Large intestine (tissue), 3 donors: Measurements from ENCODE around the gene SPAG6. TPM values are rescaled to one million over a fixed set of nuclear protein-coding genes. Genes with fewer than 3 reads are reported as not detected.

Experiments
- DNase-seq, 2 donors: peaks; one replicate each; pipeline versions ENCODE4 v3.0.0 to v3.0.0-alpha.2; 2013
- H3K27ac ChIP-seq: one replicate; pipeline ENCODE4 v1.5.1; 2013; ENCODE audit warnings: low read length
- H3K27me3 ChIP-seq: 2 replicates; pipeline ENCODE4 v1.6.1; 2013; ENCODE audit warnings: low read length; ENCODE audit not compliant: control insufficient read depth, insufficient read depth
- H3K36me3 ChIP-seq: 2 replicates; pipeline ENCODE4 v1.6.1; 2013; ENCODE audit warnings: low read length; ENCODE audit not compliant: control insufficient read depth, insufficient read depth
- H3K4me1 ChIP-seq: one replicate; pipeline ENCODE4 v1.6.1; 2013; ENCODE audit warnings: low read length; ENCODE audit not compliant: control insufficient read depth, insufficient read depth
- H3K4me3 ChIP-seq: one replicate; pipeline ENCODE4 v1.5.1; 2013; ENCODE audit warnings: low read length
- H3K9me3 ChIP-seq: one replicate; pipeline ENCODE4 v1.6.1; 2013; ENCODE audit warnings: mild to moderate bottlenecking, low read depth, low read length, moderate library complexity; ENCODE audit not compliant: control insufficient read depth
- WGBS: methylation state at CpG from one replicate; pipeline ENCODE4 v1.1.5; 2013; ENCODE audit warnings: low lambda C conversion rate; ENCODE audit not compliant: insufficient coverage; 5-methylcytosine and 5-hydroxymethylcytosine counted together
- polyA plus RNA-seq: library from polyadenylated mRNA; unstranded; fragments of 120-200 nt; gene quantifications from one replicate; pipeline ENCODE4 v1.2.1, GENCODE V29; 2013

Gene SPAG6
- polyA plus RNA-seq, 1 donor: 0.19 TPM

DNA sequence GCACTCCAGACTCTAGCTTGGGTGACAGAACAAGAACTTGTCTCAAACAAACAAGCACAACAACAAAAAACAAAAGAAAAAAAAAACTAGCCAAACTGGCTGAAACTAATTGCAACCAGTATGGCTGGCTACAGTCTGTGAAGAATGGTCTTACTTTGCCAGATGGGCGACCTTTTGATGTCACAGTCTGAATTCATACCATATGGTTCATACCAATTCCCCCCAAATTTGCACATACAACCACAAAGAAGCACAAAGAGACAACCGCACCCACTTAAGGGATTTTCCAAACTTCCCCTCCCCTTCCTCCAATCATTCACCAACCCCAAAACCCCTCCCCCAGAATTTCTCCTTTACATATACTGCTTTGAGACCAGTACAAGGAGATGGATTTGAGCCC is 114.2 kb downstream of the SPAG6 start:
- 100% methylated on average over 1 of the region's 2 CpGs for WGBS

DNA sequence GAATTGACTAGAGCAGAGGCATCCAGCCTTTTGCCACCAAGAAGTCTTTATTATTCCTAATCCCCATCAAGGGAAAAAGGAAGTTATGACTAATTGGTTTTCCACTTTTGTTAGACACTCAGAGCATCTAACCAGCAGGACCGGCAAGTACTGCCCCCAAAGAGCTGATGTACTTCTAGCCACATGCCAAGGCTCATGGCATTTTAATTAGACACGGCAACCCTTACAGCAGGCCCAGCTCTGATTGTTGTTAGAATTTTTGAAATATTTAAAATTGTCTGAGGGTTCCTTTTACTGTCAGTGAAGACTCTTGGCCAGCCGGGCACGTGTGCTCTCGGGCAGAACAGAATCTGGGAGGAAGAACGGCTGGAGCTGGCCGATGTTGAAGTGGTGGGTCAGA is 114.8 kb downstream of the SPAG6 start:
- H3K36me3 ChIP-seq: no peaks in the 10 kb centered on the region
- no CpG with 5 or more reads among the region's 7 CpGs for WGBS
- no peaks in the 10 kb centered on the region for H3K4me1 ChIP-seq
- H3K27me3 ChIP-seq: no peaks in the 10 kb centered on the region
- H3K27ac ChIP-seq: no peak overlapping the region
- DNase-seq: no peak
- H3K9me3 ChIP-seq: no peaks in the 10 kb centered on the region
- H3K4me3 ChIP-seq: no peak overlapping the region

More for the DNA sequence above, 114.2 kb downstream of the SPAG6 start:
- no peaks in the 10 kb centered on the region for H3K36me3 ChIP-seq
- no peak for DNase-seq
- no peak overlapping the region for H3K4me3 ChIP-seq
- no peaks in the 10 kb centered on the region for H3K9me3 ChIP-seq
- H3K27ac ChIP-seq: no peak overlapping the region
- H3K4me1 ChIP-seq: no peaks in the 10 kb centered on the region
- no peaks in the 10 kb centered on the region for H3K27me3 ChIP-seq

DNA sequence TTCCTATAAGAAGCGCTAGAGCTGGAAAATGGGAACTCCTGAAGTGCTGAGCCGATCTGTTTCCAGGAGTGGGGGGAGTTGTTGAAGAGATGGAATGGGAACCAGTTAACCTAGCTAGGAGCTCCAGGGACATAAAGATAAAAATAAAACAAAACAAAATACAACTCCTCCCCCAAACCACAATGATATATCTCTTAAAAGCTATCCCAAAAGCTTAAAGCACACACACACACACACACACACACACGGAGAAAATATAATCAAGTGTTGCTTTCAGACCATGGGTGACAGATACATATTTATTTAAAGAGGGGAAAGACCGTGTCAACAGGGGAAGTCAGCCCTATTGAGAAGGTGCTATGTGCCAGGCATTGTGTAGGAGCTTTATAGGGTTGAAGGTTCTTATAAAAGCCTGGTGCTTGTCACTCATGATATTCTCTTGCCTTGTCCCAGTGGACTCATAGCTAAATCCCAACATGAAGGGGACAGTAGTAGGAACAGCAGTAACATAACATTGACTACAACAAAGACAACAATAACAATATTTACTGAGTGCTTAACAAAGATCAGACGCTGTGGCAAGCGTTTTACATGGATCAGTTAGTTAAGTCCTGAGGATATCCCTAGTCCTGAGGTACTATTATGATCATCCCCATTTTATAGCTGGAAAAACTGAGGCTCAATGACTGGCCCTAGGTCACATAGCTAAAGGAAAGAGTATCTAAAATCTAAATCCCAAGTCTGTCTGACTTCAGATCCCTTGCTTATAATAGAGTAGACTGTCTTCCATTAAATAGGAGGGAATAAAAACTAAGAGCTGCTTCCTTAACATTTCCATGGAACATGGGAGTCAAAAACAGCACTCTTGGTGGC is 115.5 kb downstream of the SPAG6 start:
- Histone ChIP-seq H3K4me1 (no peaks in the 10 kb centered on the region), H3K27me3 (no peaks in the 10 kb centered on the region), H3K27ac (no peak overlapping the region), H3K9me3 (no peaks in the 10 kb centered on the region), H3K36me3 (no peaks in the 10 kb centered on the region), H3K4me3 (no peak overlapping the region)
- DNase-seq: no peak
- WGBS: 100% methylated on average over 2 of the region's 6 CpGs

DNA sequence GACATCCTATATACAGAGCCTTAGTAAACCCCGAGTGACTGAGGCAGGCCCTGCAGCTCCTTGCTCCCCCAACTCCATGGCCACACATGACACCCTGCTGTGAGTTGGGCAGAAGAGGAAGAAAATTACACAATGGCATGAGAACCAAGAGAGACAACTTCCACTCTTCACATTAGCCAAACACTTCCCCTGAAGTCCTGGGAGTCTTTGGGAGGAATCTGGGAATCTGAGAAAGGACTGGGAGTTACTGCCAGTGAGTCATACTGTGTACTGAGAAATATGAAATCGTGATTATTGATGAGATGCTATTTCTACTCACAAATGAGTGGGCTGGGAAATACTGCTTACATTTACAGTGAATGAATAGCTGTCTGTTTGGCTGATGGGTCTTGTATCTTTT is 116.6 kb downstream of the SPAG6 start:
- no peak for DNase-seq
- Histone ChIP-seq H3K9me3 (no peaks in the 10 kb centered on the region), H3K27ac (no peak overlapping the region), H3K36me3 (no peaks in the 10 kb centered on the region), H3K27me3 (no peaks in the 10 kb centered on the region), H3K4me1 (no peaks in the 10 kb centered on the region), H3K4me3 (no peak overlapping the region)
- WGBS: no CpG with 5 or more reads among the region's 2 CpGs

DNA sequence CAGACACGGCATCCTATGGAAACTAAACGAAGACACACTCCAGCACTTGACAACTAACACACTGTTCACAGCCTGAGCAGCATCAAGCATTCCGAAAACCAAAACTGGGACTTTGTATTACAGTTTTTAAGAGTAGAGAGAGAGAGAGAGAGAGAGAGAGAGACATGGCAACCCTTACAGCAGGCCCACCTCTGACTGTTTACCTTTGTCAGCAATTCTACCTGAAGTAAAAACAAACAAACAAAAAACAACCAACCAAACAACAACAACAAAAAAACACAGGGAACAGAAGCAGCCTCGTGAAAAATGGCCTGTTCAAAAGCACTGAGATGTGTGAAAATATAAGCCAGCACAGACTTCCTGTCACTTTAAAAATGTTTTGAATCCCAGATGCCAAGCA is 118.0 kb downstream of the SPAG6 start:
- whole genome bisulfite sequencing: no CpG with 5 or more reads among the region's 4 CpGs
- Histone ChIP-seq H3K4me1 (no peaks in the 10 kb centered on the region), H3K36me3 (no peaks in the 10 kb centered on the region), H3K27me3 (no peaks in the 10 kb centered on the region), H3K9me3 (no peaks in the 10 kb centered on the region), H3K4me3 (no peak overlapping the region), H3K27ac (no peak overlapping the region)
- no peak for DNase-seq

DNA sequence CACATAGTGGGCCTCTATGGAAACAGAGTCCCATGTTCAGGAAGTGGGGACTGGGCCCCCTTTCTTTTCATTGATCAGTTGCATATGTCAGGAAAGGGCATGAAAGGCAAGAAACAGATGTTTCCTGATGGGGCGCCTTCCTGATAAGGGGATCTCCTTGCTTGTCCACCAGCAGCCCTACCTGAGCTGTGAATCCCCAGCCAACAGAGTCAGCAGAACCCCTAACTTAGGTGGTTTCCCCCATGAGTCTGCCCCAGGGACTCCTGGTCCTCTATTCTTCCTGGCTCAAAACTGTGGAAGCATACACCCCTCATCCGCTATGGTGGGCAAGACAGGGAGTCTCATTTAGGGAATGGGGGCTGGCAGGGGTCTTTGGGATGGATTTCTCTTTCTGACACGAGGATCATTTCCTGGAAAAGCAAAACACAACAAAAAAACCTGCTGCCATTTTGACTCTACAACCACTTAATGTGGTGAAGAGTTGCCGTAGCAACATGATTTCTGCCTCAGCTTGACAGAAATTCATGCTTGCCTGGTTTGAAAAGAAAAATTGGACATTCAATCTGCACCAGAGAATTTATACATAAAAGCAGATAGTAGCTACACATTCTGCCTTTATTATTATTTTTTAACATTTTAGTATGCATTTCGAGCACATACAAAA is 119.8 kb downstream of the SPAG6 start:
- no peak overlapping the region for H3K27ac ChIP-seq
- H3K4me1 ChIP-seq: no peaks in the 10 kb centered on the region
- no peak for DNase-seq
- H3K27me3 ChIP-seq: peaks cover 2% of the 10 kb centered on the region
- no peak overlapping the region for H3K4me3 ChIP-seq
- H3K9me3 ChIP-seq: no peaks in the 10 kb centered on the region
- no peaks in the 10 kb centered on the region for H3K36me3 ChIP-seq
- 100% methylated on average over 1 of the region's 5 CpGs for WGBS

DNA sequence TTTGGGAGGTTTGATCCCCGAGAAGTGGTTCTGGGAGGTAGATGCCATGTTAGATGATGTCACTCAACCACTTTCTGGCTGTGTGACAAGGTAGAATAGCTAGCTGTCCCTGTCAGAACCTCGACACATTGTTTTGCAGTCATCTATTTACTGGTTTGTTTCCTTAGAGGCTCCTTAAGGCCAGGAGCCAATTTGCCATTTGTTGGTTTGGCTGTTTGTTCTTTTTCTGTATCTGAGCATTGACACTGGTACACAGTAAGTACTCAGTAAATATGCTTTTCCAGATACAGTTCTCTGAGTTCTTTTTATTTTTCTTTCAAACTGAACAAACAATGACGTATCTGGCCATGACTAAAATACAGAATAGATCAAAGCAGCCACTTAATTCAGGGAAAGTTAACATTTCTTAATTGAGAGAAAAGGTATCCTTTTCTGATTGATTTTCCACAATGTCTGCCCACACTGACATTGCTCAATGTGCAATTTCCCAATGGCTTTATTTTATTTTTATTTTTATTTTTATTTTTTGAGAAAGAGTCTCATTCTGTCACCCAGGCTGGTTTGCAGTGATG is 121.6 kb downstream of the SPAG6 start:
- H3K27me3 ChIP-seq: peaks cover 14% of the 10 kb centered on the region
- DNase-seq: no peak
- H3K4me1 ChIP-seq: no peaks in the 10 kb centered on the region
- H3K4me3 ChIP-seq: no peak overlapping the region
- no peaks in the 10 kb centered on the region for H3K36me3 ChIP-seq
- no CpG with 5 or more reads among the region's 3 CpGs for WGBS
- no peaks in the 10 kb centered on the region for H3K9me3 ChIP-seq
- H3K27ac ChIP-seq: no peak overlapping the region

Other genes starting within 250 kb of the SPAG6 start
- gene EBLN1, start 127.5 kb upstream of the SPAG6 start, polyA plus RNA-seq: not detected
- 69.2 TPM for gene COMMD3, start 29.1 kb upstream of the SPAG6 start, polyA plus RNA-seq
- gene BMI1, start 24.4 kb upstream of the SPAG6 start, polyA plus RNA-seq: 46.6 TPM